GM12872 (cell line): ENCODE data around the gene PARD3.
A peak's percentile ranks its signal among the peaks of the same experiment; 100 is the strongest.

Experiments used
- TF ChIP-seq, protein P1 (sequence below): IDR thresholded peaks from 3 replicates; pipeline ENCODE4 v1.5.1; 2011; ENCODE audit warnings: low read depth, mild to moderate bottlenecking, low read length, moderate library complexity; ENCODE audit not compliant: insufficient read depth

Gene PARD3

DNA sequence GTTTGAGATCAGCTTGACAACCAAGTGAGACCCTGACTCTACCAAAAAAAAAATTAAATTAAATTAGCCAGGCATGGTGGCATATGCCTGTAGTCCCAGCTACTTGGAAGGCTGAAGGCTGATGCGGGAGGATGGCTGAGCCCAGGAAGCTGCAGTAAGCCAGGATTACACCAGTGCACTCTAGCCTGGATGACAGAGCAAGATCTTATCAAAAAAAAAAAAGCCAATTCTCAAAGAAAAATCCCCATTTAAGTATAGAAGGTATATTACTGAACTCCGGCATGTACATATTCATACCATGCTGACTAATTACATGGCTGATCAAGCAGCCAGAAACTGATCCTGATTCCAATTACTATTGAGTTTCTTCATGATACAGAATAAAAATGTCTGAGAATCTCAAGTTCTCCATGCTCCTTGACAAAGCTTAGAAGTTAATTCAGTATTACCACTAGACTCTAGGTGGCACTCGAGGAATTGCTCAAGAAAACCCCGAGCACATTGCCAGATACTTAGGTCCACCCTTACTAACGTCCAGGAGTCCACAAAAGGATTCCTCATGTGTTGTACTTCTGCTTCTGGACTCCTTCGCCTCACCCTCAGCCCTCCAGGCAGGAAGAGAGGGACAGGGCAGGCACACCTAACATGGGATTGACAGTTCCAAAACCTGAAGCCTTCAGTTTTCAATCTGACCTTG is 148.9 kb downstream of the PARD3 start:
- TF ChIP-seq, protein P1, sequence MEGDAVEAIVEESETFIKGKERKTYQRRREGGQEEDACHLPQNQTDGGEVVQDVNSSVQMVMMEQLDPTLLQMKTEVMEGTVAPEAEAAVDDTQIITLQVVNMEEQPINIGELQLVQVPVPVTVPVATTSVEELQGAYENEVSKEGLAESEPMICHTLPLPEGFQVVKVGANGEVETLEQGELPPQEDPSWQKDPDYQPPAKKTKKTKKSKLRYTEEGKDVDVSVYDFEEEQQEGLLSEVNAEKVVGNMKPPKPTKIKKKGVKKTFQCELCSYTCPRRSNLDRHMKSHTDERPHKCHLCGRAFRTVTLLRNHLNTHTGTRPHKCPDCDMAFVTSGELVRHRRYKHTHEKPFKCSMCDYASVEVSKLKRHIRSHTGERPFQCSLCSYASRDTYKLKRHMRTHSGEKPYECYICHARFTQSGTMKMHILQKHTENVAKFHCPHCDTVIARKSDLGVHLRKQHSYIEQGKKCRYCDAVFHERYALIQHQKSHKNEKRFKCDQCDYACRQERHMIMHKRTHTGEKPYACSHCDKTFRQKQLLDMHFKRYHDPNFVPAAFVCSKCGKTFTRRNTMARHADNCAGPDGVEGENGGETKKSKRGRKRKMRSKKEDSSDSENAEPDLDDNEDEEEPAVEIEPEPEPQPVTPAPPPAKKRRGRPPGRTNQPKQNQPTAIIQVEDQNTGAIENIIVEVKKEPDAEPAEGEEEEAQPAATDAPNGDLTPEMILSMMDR: peak; percentile 65

DNA sequence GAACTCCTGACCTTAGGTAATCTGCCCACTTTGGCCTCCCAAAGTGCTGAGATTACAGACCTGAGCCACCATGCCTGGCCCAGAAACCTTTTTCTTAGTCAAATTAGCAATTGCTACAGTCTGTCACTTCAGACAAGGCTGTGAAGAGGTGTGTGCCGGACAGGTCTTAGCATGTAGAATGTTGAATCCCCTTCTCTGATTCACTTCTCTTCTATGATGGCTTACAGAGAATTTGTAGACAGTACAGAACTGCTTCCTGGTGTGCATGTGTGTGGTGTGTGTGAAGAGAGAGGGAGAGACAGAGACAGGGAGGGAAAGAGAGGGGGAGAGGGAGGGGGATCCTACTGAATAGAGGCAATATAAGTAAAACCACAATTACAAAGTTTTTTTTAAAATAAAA is 150.4 kb downstream of the PARD3 start:
- TF ChIP-seq, protein P1: no peak

DNA sequence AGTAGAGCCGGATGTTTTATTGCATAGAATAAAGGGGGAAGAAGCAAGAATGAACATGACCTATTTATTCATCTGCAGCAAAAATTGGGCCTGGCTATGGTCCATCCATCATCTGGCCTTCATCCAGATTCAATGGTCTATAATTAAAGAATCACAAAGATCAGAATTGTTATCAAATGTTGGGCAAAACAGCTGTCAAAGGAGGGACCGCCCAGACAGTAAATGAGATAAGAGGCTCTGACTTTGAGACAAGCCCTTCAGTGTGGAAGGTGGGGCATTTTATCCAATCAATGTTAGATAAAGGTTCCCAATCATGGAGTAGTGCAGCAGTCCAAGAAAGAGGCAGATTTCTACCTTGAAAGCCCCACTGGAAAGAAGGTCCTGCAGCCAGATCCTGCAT is 153.5 kb downstream of the PARD3 start:
- TF ChIP-seq, protein P1: no peak

DNA sequence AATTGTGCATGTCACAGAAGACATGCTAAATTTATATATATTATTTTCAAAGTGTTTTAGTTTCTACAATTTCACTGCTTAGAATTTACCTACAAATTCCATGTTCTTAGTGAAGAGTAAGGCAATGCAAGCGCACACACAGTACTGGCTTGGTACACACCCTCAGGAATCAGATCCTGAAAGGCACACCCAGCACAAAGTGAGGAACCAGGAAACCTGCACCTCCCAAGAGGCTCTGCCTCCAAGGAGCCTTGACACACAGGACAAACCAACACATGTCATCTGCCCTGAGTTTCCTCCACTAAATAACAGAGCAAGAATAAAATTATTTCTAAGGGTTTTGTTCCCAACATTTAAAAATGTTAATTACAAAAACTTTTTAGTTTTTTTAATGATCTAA is 156.2 kb downstream of the PARD3 start:
- TF ChIP-seq, protein P1: no peak

DNA sequence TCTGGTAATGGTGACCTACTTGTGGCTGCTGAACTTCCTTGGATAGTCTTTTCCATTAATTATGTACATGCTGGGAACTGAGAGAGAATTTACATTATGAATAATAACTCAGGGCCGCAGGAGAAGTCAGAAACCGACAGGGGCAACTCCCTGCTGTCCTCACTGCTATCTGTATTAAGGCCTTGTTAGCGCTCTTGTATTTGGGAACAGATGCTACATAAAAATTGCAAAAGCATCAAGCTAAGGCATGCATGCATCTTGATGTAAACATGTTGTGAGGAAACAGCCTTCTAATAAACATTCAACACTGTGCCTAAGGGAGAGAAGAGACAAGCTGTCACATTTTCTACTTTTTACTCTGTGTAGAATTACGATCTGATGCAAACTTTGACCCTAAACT is 158.4 kb downstream of the PARD3 start:
- TF ChIP-seq, protein P1: no peak

DNA sequence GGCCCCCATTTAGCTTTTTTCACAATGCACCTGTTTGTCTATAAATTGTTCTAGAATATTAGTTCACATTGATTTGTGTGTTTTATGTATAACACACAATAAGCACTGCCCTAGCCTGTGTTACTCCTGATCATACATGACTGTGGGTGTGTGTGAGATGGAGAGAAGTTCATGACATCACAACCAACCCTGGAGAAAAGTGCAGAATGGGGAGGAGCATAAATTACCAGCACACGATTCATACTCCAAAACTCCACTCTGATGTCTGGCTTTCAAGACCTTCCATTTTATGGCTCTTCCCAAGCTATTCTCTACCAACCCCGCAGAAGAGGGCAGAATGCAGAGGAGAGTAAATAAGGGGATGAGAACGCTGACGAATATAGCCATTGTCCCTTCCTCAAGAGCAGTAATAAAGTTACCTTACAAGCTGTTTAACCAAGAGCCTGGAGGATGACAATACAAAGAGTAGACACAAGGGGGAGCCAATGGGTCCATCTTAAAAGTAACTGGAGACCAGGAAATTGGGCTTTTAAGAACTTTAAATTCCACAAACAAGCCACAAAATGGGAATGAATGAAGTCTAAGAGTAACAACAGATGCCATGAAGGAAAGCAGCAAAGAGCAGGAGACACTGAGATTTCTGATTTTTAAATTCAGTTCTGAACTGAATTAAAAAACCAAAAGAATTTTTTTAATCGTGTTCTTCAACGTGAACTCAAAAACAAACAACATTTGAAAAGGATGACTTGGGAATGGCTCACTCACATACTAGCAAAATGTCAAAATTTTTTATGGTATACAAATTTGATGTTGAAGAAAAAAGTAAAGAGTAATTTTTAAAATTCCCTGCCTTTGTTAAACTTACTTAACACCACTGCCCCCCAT is 159.6 kb downstream of the PARD3 start:
- TF ChIP-seq, protein P1: peak; percentile 73

DNA sequence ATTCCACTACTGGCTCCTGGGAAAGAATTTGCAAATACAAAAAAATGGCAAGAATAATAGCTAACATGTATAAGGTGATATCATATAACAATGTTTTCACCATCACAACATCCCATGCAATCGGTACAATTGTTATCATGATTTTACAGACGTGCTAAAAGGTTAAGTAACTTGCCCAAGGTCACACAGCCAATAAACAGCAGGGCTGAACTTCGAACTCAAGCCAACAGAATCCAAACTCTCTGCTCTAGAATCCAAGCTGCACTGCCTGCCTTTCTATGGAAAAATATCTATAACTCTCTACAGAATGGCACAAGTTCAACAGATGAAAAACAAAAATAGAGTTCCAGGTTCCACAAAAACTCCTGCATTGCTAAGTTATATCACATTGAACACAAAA is 160.9 kb downstream of the PARD3 start:
- TF ChIP-seq, protein P1: no peak
